Stimulated activated naive CD8-positive, alpha-beta T cell treated with anti-CD3 and anti-CD28 coated beads, Interleukin-15, Interleukin-2, amounts not matched to agents 100 U/mL and 50 U/mL, for 24 hours (primary cell): Measurements from ENCODE around the gene TAL1.

Experiments used
- ATAC-seq: fragments of 150-1000 bp; cut with Tn5 transposase; one replicate; pipeline ENCODE4 v1.10.0; 2021
- DNase-seq: peaks from one replicate; pipeline ENCODE4 v3.0.0; 2021

Gene TAL1

DNA sequence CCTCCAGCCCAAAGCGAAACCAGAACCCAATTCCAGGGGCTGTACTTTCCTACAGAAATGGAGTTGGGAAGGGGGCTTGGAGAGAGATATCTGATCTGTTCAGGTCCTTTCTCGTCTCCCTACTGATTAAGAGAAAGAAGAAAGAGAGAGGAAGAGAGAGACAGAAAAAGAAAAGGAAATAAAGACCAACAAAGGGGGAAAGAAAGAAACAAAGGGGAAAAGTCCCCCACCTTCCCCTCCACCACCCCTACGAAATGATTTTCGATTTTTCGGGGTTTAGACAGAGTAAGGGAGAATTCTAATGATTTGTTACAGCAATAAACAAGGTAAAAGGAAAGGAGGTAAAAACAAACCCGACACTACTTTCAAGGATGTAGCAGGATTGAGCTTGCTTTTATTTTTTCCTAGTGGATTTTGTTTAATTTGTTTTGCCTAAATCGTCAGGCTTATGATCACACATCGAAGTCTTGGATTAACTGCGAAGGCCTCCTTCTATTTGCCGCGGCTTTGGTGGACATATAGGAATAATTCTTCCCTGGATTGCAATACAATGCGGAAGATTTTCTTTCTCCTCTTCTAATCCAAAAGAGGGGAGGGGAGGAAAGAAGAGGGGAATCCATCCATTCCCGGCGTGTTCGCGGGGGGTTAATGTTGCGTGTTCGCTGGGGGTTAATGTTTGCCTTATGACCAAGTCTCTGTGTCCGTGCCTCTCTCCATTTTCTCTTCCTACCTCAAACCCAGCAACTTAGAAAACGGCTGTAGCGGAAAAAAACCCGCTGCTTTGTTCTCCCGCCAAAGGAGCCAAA, 1.9 kb downstream of the TAL1 start:
- ATAC-seq = no peak

DNA sequence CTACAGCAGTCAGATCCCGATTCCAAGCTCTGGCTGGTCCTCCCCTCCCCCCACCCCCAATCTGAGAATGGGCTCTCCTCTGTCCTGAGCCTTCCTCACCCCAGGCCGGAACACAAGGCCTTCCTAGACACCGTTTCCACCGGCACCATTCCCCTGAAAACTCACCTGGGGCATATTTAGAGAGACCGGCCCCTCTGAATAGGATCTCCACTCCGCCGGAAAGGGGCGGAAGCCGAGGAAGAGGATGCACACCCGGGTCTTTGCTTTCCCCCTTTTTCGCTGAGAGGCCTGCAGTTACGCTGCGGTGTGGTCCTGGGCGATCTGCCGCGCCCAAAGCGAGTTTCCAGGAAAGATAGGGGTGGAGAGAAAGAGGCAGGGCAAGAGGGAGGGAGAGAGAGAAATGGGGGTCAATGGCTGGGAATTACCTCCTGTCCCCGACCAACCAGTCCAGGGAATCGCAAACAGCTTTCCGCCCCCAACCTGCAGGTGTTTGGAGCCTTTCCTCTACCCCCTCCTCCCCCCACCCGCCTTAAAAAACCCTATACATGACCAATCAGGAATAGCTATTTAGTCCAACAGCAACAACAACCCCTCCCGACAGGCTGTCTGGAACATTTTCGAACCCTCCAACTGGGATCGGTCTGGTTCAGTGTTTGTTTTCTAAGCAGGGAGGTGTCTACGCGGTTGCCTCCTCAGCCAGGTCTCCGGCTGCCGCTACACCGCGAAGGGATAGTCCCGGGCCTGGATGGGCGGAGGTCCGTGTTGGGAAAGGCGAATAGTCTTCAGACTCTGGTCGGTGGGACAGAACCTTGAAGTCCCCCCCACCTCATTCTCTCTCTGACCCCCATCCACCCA, 2.8 kb downstream of the TAL1 start:
- ATAC-seq (no peak), DNase-seq (no peak)

More for the DNA sequence above, 1.9 kb downstream of the TAL1 start:
- no peak for DNase-seq

DNA sequence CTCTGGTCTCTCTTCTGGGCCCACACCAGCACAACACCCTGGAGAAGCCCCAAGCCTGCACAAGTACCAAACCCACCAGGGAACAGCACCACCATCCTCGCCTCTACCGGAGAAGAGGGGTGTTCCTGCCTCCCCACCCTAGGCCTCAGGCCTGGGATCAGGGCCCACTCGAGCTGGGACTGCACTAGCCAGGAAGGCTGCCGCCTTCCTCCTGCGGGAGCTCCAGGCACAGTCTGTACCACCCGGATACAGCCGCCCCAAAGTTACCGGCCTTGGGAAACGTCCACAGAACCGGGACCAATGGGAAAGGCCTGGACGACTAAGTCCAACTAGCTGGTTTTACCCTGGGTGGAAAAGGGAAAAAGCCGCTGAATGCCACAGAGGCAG, 3.4 kb downstream of the TAL1 start:
- DNase-seq (no peak), ATAC-seq (no peak)

DNA sequence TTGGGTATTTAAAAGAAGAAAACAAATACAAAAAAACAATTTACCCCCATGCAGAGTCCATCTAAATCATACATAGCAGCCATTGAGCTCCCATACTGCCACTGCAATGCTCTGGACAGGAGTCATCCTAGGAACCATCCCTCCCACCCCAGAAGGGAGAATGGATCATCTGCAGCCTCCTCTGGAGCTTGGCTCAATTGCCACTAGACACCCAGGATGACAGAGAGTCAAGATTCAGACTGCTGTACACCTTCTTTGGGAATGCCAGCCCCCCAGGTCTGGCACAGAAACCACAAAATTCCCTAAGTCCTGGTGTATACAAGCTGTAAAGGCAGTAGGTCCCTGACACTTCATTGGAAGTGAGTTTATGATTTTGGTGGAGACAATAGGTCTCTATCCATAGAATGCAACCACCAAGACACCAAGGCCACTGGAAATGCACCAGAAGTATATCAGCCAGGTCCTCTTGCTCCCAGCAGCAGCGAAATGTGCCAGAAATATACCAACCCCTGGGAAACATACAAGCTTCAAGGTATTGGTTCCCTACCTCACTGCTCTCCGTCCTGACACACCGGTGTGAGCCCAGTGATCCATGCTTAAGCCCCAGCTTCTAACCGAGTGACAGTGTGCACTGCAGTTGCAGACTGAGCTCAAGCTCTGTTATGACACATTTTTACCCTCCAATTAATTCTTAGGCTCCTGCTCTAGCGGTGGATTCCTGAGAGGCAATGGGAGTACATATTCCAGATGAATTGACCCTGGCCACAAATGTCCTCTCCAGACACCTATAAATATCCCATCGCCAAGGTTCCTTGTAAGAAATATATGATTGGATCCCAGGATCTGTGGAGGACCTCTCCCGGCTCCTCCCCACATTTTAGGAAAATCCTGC, 4.4 kb downstream of the TAL1 start:
- DNase-seq = no peak
- ATAC-seq = no peak

DNA sequence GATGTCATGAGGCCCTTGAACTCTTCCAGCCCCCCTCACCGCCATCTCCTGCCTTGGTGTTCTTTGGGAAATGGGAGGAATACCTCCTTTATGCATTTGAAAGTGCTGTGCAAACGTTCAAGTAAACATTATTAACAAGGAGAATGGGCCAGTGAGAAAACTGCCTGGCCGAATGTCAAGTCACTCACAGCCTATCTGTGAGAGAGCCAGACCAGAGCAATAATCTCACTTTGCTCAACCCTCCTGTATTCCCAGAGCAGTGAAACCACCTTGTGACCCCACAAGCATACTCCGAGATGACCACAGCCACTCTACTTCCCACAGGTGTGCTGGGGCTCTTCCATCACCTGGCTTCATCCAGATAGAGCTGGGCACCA, 5.2 kb downstream of the TAL1 start:
- no peak for ATAC-seq
- DNase-seq = no peak

DNA sequence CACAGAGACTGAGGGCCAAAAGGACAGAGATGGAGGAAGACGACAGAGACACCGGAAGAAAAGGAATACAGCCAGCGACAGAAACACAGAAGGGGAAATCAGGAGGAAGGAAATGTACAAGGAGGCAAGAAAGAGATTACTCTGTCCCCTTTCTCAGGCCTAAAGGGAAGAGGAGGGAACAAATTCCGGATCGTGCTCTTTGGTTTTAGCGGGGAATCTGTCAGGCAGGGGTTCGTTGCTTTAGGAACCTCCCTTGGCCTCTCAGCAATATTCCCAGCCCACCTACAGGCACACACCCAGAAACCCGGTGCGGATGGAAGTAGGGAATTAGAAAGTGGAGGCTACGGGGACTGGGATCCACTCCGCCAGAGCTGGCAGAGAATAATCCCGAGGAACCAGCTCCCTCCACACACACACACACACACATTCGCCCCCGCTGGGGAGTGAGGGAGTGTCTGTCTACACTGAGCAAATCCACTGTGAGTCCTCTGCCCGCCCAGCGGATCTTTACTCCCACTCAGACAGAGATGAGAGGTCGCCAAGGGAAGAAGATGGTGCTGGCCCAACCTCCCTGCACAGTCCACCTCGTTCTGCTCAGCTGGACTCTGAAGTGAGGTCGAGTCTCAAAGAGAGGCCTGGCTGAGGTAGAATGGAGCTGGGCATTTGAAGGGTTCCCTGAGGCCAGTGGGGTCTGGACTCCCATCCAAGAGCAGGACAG, 5.7 kb downstream of the TAL1 start:
- DNase-seq (no peak), ATAC-seq (no peak)

DNA sequence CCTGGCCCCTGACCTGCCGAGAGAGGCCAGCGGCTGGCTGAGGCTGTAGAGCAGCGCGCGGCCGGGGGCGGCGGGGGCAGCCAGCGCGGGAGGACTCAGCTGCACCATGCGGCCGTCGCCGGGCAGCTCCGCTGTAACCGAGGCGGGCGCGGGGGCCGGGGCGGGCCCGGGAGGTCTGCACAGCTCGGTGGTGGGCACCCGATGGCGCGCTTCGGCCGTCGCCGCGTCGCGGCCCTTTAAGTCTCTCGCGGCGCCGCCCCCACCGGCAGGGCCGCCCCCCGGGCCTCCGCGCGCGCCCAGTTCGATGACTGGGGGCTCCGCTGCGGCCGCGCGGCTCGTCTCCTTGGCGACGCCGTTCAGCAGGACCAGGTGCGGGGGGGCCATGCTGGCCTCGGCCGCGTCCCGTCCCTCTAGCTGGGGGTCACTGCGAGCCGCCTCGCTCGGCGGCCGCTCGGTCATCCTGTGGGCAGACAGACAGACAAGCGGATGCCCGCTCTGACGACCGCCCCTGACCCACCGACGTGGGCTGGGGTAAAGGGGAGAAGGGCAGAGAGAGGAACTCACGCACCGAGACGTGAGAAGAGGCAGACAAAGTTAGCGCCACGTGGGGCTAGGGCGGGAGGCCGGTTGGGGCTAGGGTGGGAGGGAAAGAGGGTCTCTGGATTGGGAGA, 6.5 kb downstream of the TAL1 start:
- DNase-seq (no peak), ATAC-seq (no peak)

DNA sequence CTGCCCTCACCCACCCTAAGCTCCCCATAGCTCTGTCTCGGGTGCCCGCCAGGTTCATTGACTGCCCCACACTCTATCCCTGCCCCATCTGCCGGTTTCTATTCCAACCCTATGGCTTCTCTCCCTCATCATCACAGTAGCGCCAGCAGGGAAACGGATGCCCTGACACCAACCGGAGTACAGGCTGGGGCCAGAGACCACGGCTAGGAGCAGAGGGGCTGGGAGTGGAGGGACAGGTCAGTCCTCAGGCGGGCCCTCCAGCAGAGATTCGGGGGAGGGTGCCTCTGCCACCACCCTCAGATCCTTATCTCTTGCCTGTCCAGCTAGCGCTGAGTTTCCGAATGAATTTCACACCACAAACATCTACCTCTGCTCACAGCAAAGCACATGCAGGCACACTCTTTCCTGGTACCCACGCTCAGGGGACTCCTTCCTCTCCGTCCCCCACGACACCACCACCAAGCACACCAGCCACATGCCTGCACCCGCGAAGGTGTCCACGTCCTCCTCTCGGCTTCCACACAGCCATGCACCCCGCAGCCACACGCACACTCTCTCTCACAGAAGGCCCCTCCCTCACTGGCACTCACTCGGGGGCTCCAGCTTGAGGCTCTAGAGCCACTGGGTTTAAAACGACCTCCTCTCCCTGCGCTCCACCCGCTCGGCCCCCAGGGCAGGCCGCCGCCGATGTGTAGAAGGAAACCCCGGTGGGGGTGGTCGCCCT, 7.2 kb downstream of the TAL1 start:
- no peak for DNase-seq
- ATAC-seq = no peak

DNA sequence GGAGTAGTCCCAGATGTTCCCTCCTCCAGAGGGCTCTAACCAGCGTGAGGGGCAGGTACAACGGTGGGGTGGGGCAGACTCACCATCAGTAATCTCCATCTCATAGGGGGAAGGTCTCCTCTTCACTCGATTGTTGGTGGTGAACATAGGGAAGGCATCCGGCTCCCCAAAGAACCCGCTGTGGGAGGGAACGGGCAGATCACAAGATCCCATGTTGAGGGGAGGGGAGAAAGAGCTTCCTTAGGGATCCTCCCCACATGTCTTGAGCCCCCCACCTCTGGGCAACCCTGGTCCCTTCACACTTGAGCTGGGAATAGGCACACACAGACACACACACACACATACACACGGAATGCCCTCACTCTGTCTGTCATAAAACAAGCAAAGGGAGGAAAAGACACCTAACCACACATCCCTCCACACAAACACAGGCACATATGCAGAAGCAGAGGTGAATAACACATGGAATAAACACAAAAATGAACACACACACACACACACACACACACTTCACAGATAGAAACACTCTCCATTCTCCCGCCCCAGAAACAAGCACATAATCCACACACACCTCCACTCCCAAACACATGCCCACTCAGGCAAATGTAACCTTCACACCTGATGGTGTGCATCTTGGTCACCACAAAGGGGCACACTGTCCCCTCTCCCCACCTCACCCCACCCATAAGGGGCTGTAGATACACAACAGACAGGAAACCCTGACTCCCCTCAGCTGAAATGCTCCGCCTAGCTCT, 7.9 kb downstream of the TAL1 start:
- ATAC-seq (no peak), DNase-seq (no peak)

DNA sequence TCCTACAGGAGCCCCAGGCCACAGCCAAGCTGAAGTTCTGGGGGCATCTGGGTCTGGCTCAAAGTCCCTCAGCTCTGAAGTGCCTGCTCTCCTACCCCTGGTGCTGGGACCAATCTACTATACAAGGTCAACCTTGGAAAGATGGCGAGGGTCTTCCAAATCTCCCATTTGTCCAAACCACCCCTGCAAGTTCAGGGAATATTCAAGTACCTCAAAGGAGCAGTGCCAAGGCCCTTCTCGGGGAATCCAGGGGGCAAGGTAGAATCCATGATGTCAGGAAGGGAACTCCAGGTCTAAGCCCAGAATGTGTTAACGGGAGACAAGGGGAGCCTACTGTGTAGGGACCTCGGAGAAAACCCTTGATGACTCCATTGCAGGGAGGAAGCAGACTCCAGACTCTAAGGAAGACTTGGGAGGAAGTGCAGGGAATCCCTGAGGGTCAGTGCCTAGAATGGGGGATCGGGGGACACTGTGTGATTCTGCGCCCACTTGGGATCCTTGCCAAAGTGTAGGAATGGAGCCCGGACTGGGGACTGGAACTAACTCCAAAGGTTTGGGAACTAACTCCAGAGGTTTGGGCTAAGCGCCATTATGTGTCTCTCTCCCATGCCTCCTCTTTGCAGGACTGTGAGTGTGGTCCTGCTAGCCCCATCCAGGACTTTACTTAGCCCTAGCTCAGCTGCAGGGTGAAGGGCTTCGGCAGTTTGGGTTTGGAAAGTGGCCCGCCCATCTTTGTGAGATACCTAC, 8.7 kb downstream of the TAL1 start:
- no peak for DNase-seq
- ATAC-seq = no peak

DNA sequence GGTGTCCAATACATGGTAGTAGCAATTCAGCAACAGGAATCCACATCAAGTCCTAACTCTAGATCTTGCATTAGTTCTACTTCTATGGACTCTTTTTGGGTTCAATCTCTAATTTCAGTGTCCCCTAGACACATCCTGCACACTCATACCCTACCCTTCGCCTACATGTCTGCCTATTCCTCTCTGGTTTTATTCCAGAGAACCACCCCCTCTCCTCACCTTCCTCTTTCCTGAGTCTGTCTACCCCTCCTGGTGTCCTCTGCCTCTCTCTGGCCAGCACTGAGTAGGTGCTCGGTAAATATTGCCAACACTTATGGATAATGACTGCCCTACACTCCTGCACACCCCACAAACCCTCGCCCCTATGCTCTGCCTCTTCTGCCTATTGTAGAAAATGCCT, 9.5 kb downstream of the TAL1 start:
- ATAC-seq = no peak
- DNase-seq = no peak

DNA sequence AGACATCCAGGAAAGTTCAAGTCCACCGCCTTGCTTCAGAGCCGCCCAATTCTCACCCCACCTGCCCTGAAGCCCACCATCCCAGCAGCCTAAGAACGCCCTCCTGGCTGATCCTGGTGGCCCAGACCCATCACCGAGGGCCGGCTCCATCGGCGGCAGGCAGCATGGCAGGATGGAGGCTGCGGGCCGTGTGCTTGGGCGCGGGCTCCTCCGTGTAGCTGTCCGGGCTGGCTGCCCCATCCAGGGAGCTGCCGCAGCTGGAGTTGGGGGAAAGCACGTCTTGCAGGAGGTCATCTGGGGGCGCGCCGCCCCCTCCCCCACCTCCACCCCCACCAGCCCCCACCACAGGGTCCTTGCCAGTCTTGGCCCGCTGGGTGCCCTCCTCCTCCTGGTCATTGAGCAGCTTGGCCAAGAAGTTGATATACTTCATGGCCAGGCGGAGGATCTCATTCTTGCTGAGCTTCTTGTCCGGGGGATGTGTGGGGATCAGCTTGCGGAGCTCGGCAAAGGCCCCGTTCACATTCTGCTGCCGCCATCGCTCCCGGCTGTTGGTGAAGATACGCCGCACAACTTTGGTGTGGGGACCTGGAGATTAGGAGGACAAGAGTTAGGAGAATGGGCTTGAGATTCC, 12.3 kb downstream of the TAL1 start:
- DNase-seq = no peak
- ATAC-seq = no peak

DNA sequence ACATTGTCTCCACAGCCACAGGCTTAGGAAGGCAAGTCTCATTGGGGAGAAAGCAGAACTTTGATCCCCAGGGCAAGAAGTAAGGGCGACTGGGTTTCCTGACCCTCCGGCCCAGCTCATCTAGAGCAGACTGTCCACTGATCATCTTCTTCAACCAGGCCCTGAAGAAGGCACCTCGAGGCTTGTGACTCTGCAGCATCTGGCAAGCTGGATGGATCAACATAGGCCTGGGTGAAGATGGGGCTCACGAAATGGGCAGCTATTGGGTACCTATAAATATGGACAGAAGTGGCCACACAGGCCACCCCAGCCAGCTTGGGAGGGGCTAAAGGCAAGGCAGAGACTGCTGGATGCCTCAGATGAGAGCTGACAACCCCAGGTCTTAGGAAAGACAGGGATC, 13.0 kb downstream of the TAL1 start:
- no peak for ATAC-seq
- DNase-seq = no peak

DNA sequence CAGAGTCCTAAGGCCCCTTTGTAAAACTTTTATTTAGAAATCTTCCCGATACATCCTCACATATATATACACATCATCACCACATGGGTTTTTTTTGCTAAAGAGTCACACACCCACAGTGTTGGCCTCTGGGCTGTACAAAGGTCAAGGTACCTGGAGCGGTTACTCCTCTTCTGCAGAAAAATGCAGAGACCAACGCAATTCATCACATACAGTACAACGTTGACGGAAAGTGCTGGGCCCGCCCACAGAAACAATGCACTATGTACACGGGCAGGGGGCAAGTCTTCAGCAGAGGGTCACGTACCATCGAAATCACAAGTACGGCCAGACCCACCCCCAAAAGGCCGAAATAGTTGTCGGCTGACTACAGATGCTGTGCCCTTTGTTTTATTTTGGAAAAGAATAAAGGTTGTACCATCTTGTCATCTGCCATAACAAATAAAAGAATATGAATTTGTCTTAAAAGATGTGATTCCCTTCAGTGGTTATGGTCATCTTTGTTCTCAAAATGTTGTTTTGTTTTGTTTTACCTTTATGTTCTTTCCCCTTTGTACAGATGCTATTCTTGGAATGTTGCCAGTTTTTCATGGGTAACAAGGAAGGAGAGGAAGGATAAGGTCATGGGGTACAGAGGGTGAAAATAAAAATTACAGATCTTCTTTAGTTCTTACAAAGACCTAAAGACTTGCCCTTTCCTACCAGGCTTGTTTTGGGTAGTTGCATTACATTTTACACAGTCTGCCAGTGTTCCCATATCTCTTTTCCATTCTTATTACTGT, 15.6 kb downstream of the TAL1 start:
- DNase-seq (no peak), ATAC-seq (no peak)

DNA sequence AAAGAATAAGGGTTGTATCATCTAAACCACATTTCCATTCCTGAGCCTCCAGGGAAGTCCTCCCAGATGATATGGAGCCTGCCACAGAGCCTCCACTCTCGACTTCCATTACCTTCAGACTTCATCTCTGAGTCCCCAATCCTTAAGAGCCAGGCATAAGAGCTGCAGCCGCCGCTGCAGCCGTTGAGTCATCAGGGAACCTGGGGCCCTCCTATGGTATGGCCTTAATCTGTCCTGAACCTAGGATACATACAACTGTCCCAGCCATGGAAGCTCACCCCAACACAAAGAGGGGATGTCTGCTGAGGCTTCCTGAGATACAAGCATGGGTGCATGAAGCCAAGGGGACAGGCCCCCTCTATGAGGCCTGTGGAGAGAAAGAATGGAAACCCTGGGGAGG, 16.3 kb downstream of the TAL1 start:
- DNase-seq (no peak), ATAC-seq (no peak)

DNA sequence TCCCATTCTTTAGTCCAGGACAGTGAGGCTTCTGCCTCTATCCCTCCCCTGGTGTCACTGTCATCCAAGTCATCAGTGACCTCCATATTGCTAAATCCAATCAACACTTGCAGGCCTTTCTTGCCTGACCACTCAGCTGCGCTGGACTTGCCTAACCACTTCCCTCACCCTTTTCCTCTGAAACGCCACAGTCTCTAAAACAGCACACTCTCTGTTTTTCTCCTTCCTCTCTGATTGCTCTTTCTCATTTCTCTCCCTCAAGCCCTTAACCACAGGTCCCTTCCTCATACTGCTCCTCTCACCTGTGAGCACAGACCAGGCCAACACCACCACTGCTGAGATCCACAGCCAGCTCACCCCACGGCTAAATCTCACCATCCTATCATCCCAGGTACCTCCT, 17.5 kb downstream of the TAL1 start:
- DNase-seq (no peak), ATAC-seq (no peak)

DNA sequence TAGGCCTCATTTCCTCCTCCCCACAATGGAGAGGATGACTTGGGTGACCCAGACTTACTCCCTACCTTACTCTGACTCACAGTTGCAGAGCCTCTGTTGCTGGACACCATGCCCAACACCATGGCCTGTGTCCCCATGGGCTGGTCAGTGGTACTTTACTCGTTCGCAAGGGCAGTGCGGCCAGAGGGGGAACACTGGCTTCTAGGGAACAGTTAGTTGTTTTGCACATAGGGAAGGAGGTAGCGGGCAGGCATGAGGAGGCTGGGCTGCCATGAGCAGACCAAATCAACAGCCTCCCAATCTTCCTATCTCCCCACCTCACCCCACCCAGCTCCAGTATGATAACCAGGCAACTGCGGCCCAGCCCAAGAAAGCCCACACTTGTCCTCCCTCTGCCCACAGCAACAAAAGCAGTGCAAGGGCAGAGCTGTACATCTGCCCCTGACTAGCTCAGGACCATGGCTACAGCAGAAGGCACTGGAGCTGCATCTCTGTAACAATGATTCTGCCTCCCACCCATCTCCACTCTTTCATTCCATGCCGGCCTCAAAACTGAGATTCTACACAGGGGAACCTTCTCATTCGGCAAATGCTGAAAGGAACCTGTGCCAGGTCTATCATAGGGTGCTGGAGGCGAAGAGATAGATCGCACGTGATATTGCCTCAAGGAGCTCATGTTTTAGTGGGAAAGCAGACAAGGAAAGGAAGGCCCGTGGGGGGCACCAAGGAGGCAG, 18.6 kb downstream of the TAL1 start:
- no peak for DNase-seq

More for the DNA sequence above, 18.6 kb downstream of the TAL1 start:
- ATAC-seq = no peak
